GM12865 (cell line): ENCODE results near the gene EXOG.
"Not testable (repeated sequence)": the region's sequence is repeated elsewhere in the genome, so short reads cannot be mapped to it uniquely, and the experiment has no call there.

Experiments used
- DNase-seq: peaks from one replicate; pipeline ENCODE4 v3.0.0; 2010; ENCODE audit warnings: low read depth
- H3K4me3 ChIP-seq: 2 replicates; pipeline ENCODE4 v1.5.1; 2011; ENCODE audit warnings: mild to moderate bottlenecking, low read depth, low read length, control low read depth
- TF ChIP-seq, protein P1 (sequence below): IDR thresholded peaks from 2 replicates; pipeline ENCODE4 v1.5.1; 2011; ENCODE audit warnings: low read length, control low read depth, low read depth, inconsistent platforms; ENCODE audit not compliant: insufficient read depth; ENCODE audit errors: missing control alignments

Gene EXOG

GRCh38 chr3:38562467-38562925 is 66.4 kb downstream of the EXOG start:
- no peak for DNase-seq
- TF ChIP-seq, protein P1, sequence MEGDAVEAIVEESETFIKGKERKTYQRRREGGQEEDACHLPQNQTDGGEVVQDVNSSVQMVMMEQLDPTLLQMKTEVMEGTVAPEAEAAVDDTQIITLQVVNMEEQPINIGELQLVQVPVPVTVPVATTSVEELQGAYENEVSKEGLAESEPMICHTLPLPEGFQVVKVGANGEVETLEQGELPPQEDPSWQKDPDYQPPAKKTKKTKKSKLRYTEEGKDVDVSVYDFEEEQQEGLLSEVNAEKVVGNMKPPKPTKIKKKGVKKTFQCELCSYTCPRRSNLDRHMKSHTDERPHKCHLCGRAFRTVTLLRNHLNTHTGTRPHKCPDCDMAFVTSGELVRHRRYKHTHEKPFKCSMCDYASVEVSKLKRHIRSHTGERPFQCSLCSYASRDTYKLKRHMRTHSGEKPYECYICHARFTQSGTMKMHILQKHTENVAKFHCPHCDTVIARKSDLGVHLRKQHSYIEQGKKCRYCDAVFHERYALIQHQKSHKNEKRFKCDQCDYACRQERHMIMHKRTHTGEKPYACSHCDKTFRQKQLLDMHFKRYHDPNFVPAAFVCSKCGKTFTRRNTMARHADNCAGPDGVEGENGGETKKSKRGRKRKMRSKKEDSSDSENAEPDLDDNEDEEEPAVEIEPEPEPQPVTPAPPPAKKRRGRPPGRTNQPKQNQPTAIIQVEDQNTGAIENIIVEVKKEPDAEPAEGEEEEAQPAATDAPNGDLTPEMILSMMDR, result no peak

DNA sequence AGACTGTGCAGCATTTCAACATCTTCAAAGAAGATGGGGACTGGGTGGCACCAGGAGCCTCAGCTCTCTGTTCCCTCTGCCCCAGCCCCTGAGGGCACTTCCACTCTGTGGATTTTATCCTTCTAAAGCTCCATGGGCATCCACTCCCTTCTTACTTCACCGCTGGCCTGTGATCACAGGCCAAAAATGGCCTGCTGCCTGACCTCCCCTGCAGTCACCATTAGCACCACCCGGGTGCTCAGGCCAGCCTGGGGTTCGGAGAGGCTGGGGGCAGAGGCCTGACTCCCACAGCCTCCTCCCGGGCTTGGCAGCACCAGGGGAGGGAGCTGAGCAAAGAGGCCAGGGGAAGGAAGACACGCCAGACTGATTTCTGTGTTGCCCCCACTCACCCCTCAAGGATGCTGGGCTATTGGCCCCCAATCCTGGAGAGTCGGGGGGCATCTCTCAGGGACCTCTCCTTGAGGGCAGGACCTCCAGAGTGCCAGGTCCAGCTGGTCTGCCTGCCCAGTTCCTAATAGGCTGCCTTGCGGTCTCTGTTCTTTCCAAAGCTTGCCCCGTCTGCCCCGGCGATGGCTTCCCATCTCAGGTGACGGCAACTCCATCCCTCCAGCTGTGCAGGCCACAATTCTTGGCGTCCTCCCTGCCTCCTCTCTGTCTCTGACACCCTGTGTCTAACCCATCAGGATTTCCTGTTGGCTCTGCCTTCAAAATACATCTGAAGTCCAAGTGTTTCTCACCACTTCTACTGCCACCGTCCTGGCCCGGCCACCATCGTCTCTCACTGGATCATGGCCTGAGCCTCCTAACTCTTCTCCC is 67.1 kb downstream of the EXOG start:
- no peak for DNase-seq
- no peak overlapping the region for H3K4me3 ChIP-seq
- TF ChIP-seq, protein P1, result no peak

More at GRCh38 chr3:38562467-38562925, 66.4 kb downstream of the EXOG start:
- no peak overlapping the region for H3K4me3 ChIP-seq

- DNase-seq, result no peak
- H3K4me3 ChIP-seq, result no peak overlapping the region
- TF ChIP-seq, protein P1, result no peak
These were observed 67.7 kb downstream of the EXOG start for GRCh38 chr3:38563886-38564270.

DNA sequence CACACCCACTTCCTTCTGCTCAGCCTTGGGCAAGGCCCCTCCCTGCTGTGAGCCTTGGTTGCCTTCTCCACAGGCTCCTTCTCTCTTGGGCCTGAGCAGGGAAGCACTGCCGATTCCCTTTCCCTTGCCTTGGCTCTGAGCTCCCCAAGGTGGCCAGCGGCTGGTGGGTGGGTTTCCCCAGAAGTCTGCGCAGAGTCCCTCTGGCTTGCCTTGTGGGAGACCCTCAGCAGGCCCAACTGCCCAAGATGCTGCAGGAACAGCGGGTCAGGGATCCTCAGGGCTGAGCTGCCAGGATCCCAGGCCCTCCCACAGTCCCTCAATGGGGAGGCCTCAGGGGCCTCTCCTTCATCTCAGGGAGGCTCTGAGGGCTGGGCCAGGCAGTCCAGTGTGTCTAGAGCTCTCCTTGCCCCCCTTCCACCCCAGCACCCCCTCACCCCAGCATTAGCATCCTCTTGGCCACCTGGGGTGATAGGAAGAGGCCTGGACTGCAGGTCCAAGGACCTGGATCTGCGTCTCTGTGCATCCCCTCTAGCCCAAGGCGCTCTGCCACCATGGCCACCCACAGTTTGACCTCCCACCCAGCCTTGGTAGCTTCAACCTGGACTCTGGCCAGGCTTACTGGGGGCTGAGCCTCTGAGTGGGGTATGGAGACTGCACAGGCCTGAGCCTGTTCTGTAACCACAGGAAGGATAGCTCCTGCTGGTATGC is 68.6 kb downstream of the EXOG start:
- TF ChIP-seq, protein P1, result no peak
- H3K4me3 ChIP-seq, result no peak overlapping the region
- no peak for DNase-seq

GRCh38 chr3:38565339-38566214 is 69.4 kb downstream of the EXOG start:
- no peak for DNase-seq
- TF ChIP-seq, protein P1, result no peak
- no peak overlapping the region for H3K4me3 ChIP-seq

DNA sequence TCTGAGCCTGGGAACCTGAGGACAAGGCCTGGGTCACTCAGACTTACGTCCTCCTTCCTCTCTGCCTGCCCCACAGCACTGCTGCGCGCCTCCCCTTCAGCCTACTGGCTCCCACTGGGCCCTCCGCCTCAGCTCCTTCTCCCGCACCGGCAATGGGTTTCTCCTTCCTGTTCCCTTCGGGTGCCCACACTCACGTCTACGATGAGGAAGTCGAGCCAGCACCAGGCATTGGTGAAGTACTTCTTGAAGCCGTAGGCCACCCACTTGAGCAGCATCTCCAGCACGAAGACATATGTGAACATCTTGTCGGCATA is 70.0 kb downstream of the EXOG start:
- TF ChIP-seq, protein P1, result no peak
- no peak for DNase-seq
- H3K4me3 ChIP-seq, result no peak overlapping the region

DNA sequence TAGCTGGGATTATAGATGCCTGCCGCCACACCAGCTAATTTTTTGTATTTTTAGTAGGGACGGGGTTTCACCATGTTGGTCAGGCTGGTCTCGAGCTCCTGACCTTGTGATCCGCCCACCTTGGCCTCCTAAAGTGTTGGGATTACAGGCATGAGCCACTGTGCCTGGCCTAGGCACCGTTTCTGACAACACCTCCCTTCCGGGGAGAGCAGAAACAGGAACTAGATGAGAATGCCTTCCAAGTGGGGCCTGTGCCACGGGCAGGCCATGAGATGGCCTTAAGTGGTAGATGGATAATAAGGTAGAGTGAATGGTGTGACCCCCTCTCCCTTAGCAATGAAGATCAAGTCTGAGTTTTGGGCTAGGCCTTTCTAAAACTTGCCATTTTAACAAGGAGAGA is 70.7 kb downstream of the EXOG start:
- DNase-seq, H3K4me3 ChIP-seq: not testable (repeated sequence)
